ENCODE measurements around the gene C2orf92.

Gene C2orf92

GRCh38 chr2:97737421-97738178, 68.1 kb downstream of the C2orf92 start:
- no peak overlapping the region for H3K9ac ChIP-seq (ENCODE audit: low read length)
- no peaks in the 10 kb centered on the region for H3K79me2 ChIP-seq (ENCODE audit: insufficient read depth, low read length)
- no peaks in the 10 kb centered on the region for H3K27me3 ChIP-seq (ENCODE audit: insufficient read depth, low read length)
- no peak for TF ChIP-seq EZH2 (IDR thresholded peaks at IDR 0.05; ENCODE audit: borderline replicate concordance, low read length)
- no peak for TF ChIP-seq CTCF (IDR thresholded peaks at IDR 0.05; ENCODE audit: low read length)
- H3K27ac ChIP-seq (ENCODE audit: low read depth, low read length, poor library complexity, severe bottlenecking) = no peak overlapping the region
- H3F3A ChIP-seq (ENCODE audit: insufficient read depth, low read length) = no peaks in the 10 kb centered on the region
- H3K4me2 ChIP-seq (ENCODE audit: low read length) = no peak overlapping the region
- no peaks in the 10 kb centered on the region for H3K4me1 ChIP-seq (ENCODE audit: insufficient read depth, low read length, severe bottlenecking)
- H4K20me1 ChIP-seq (ENCODE audit: insufficient read depth, low read length) = no peaks in the 10 kb centered on the region
- no peak overlapping the region for H3K4me3 ChIP-seq (ENCODE audit: low read depth, low read length, poor library complexity, severe bottlenecking)
- no peak overlapping the region for H2AFZ ChIP-seq (ENCODE audit: low read length)
- H3K9me3 ChIP-seq (ENCODE audit: low read length) = no peaks in the 10 kb centered on the region
- H3K9me2 ChIP-seq (ENCODE audit: low read depth, low read length) = no peaks in the 10 kb centered on the region
- no peaks in the 10 kb centered on the region for H3K36me3 ChIP-seq (ENCODE audit: insufficient read depth, low read length)

GRCh38 chr2:97738179-97739019, 68.9 kb downstream of the C2orf92 start:
- no peaks in the 10 kb centered on the region for H3K4me1 ChIP-seq (ENCODE audit: insufficient read depth, low read length, severe bottlenecking)
- no peak overlapping the region for H2AFZ ChIP-seq (ENCODE audit: low read length)
- H3K9ac ChIP-seq (ENCODE audit: low read length) = no peak overlapping the region
- no peaks in the 10 kb centered on the region for H4K20me1 ChIP-seq (ENCODE audit: insufficient read depth, low read length)
- no peak overlapping the region for H3K4me3 ChIP-seq (ENCODE audit: low read depth, low read length, poor library complexity, severe bottlenecking)
- TF ChIP-seq EZH2 (IDR thresholded peaks at IDR 0.05; ENCODE audit: borderline replicate concordance, low read length) (no peak), CTCF (IDR thresholded peaks at IDR 0.05; ENCODE audit: low read length) (no peak)
- no peaks in the 10 kb centered on the region for H3F3A ChIP-seq (ENCODE audit: insufficient read depth, low read length)
- H3K4me2 ChIP-seq (ENCODE audit: low read length) = no peak overlapping the region
- H3K36me3 ChIP-seq (ENCODE audit: insufficient read depth, low read length) = no peaks in the 10 kb centered on the region
- H3K79me2 ChIP-seq (ENCODE audit: insufficient read depth, low read length) = no peaks in the 10 kb centered on the region
- H3K27me3 ChIP-seq (ENCODE audit: insufficient read depth, low read length) = no peaks in the 10 kb centered on the region
- no peaks in the 10 kb centered on the region for H3K9me3 ChIP-seq (ENCODE audit: low read length)
- no peak overlapping the region for H3K27ac ChIP-seq (ENCODE audit: low read depth, low read length, poor library complexity, severe bottlenecking)
- H3K9me2 ChIP-seq (ENCODE audit: low read depth, low read length) = no peaks in the 10 kb centered on the region

- Histone ChIP-seq H3F3A (ENCODE audit: insufficient read depth, low read length) (no peaks in the 10 kb centered on the region), H3K79me2 (ENCODE audit: insufficient read depth, low read length) (no peaks in the 10 kb centered on the region), H3K9me3 (ENCODE audit: low read length) (no peaks in the 10 kb centered on the region), H3K27ac (ENCODE audit: low read depth, low read length, poor library complexity, severe bottlenecking) (no peak overlapping the region), H3K27me3 (ENCODE audit: insufficient read depth, low read length) (no peaks in the 10 kb centered on the region), H3K9me2 (ENCODE audit: low read depth, low read length) (no peaks in the 10 kb centered on the region), H3K4me1 (ENCODE audit: insufficient read depth, low read length, severe bottlenecking) (no peaks in the 10 kb centered on the region), H3K4me2 (ENCODE audit: low read length) (no peak overlapping the region), H2AFZ (ENCODE audit: low read length) (no peak overlapping the region), H3K9ac (ENCODE audit: low read length) (no peak overlapping the region), H4K20me1 (ENCODE audit: insufficient read depth, low read length) (no peaks in the 10 kb centered on the region), H3K36me3 (ENCODE audit: insufficient read depth, low read length) (no peaks in the 10 kb centered on the region), H3K4me3 (ENCODE audit: low read depth, low read length, poor library complexity, severe bottlenecking) (no peak overlapping the region)
- TF ChIP-seq CTCF (IDR thresholded peaks at IDR 0.05; ENCODE audit: low read length) (no peak), EZH2 (IDR thresholded peaks at IDR 0.05; ENCODE audit: borderline replicate concordance, low read length) (no peak)
These were observed 69.7 kb downstream of the C2orf92 start for GRCh38 chr2:97739020-97739892.
